K562 (cell line): ENCODE data around the gene MN1. TPM values are rescaled to one million over a fixed set of nuclear protein-coding genes. Genes with fewer than 3 reads are reported as not detected.

ENCODE experiments used
- ATAC-seq: fragments of 200-7000 bp; cut with Tn5 transposase; 3 replicates; pipeline ENCODE4 v1.9.1; 2020; ENCODE audit warnings: moderate library complexity
- BruUV-seq: library from RNA; stranded (reverse); fragments of 400-500 nt; replicated peaks from 2 replicates; lab custom pipeline; 2021; lab: Mats Ljungman, UMichigan
- CTCF ChIA-PET: fragments of 300-600 bp; formaldehyde crosslinking; extraction: SDS; loops from one replicate; lab custom pipeline; 2021; ENCODE audit warnings: low intra/inter-chr PET ratio; lab: Yijun Ruan, JAX
- POLR2A ChIA-PET: fragments of 300-600, 350-650 bp; sonication (Branson Sonifier 250); formaldehyde crosslinking; extraction: SDS; loops from one replicate; lab custom pipeline; 2021; ENCODE audit warnings: antibody characterized with exemption, inconsistent platforms; lab: Yijun Ruan, JAX
- DNase-seq, 4 experiments: peaks; one replicate each; pipeline versions ENCODE4 v3.0.0 to v3.0.0-alpha.2; 2011 to 2018; ENCODE audit warnings: low spot score in 3 of 4, mixed read lengths in 3 of 4; ENCODE audit errors: extremely low read depth in 1 of 4
- FAIRE-seq: peaks from 2 replicates; lab custom pipeline; 2011; peaks lifted over from hg19 to GRCh38; lab: Jason Lieb, UNC
- H2AFZ ChIP-seq: 2 replicates; pipeline ENCODE4 v1.6.0; 2011; ENCODE audit warnings: low read depth, low read length, control low read depth, inconsistent platforms
- H3K27ac ChIP-seq: fragments of 200-600 bp; 3 replicates; pipeline ENCODE4 v1.8.0; 2011; ENCODE audit warnings: low read depth, mild to moderate bottlenecking, control low read depth, inconsistent platforms, low read length, moderate library complexity, mixed read lengths; ENCODE audit errors: extremely low read depth
- H3K27me3 ChIP-seq, 2 experiments: fragments of 300-600 bp in 1 of 2; 2 replicates in 1 of 2; 3 replicates in 1 of 2; pipeline versions ENCODE4 v1.6.0 to v1.8.0; 2011; ENCODE audit warnings: inconsistent platforms in 2 of 2, low read length in 2 of 2, mild to moderate bottlenecking in 1 of 2, mixed read lengths in 1 of 2, moderate library complexity in 1 of 2; ENCODE audit not compliant: control insufficient read depth in 2 of 2, insufficient read depth in 2 of 2
- H3K36me3 ChIP-seq: fragments of 300-600 bp; 3 replicates; pipeline ENCODE4 v1.8.0; 2011; ENCODE audit warnings: mild to moderate bottlenecking, low read length, inconsistent platforms; ENCODE audit not compliant: control insufficient read depth, insufficient read depth
- H3K4me1 ChIP-seq, 2 experiments: fragments of 200-600 bp in 1 of 2; replicated peaks in 1 of 2; 2 replicates in 1 of 2; 3 replicates in 1 of 2; pipeline versions ENCODE4 v1.5.1 to v1.8.0; 2011; ENCODE audit warnings: inconsistent platforms in 2 of 2, low read length in 2 of 2, mild to moderate bottlenecking in 1 of 2, mixed read lengths in 1 of 2, moderate library complexity in 1 of 2; ENCODE audit not compliant: control insufficient read depth in 2 of 2, insufficient read depth in 2 of 2
- H3K4me2 ChIP-seq: 2 replicates; pipeline ENCODE4 v1.6.1; 2011; ENCODE audit warnings: low read length, control low read depth, inconsistent platforms, mixed read lengths; ENCODE audit not compliant: insufficient read depth
- H3K4me3 ChIP-seq: fragments of 200-600 bp; sonication (generic), shearing (Covaris generic); 2 replicates; pipeline ENCODE4 v1.5.1; 2016; ENCODE audit warnings: control low read depth, inconsistent platforms
- H3K79me2 ChIP-seq: fragments of 200-600 bp; 3 replicates; pipeline ENCODE4 v1.8.0; 2011; ENCODE audit warnings: low read length, inconsistent platforms; ENCODE audit not compliant: control insufficient read depth, insufficient read depth
- H3K9ac ChIP-seq, 2 experiments: 2 replicates each; pipeline versions ENCODE4 v1.6.0 to v1.6.1; 2011; ENCODE audit warnings: low read depth in 2 of 2, low read length in 2 of 2, control low read depth in 1 of 2, inconsistent platforms in 1 of 2, mild to moderate bottlenecking in 1 of 2, mixed read lengths in 1 of 2; ENCODE audit not compliant: insufficient read depth in 1 of 2
- H3K9me1 ChIP-seq: one replicate; pipeline ENCODE4 v1.6.0; 2011; ENCODE audit warnings: inconsistent platforms, mild to moderate bottlenecking, low read length, moderate library complexity; ENCODE audit not compliant: control insufficient read depth, insufficient read depth
- H3K9me3 ChIP-seq: replicated peaks from 2 replicates; pipeline ENCODE4 v1.5.1; 2011; ENCODE audit warnings: low read depth, low read length, inconsistent platforms; ENCODE audit not compliant: control insufficient read depth, insufficient read depth
- H4K20me1 ChIP-seq: replicated peaks from 2 replicates; pipeline ENCODE4 v1.6.1; 2011; ENCODE audit warnings: low read length, inconsistent platforms, mixed read lengths; ENCODE audit not compliant: control insufficient read depth, insufficient read depth
- MGA ChIP-seq: fragments of 450-650 bp; IDR thresholded peaks from 2 replicates; pipeline ENCODE4 v1.6.1; 2016; ENCODE audit warnings: mild to moderate bottlenecking, moderate library complexity
- NRF1 ChIP-seq, 2 experiments: fragments of 450-650 bp; IDR thresholded peaks in 1 of 2; conservative IDR thresholded peaks in 1 of 2; 2 replicates each; pipeline ENCODE4 v1.6.1; 2014; ENCODE audit warnings: mild to moderate bottlenecking in 2 of 2
- WGBS: fragments of 100-300 bp; shearing (Covaris generic); methylation state at CpG from one replicate; pipeline ENCODE4 v1.1.6; 2016; ENCODE audit warnings: low coverage, mixed read lengths; ENCODE audit not compliant: insufficient coverage; ENCODE audit errors: missing lambda C conversion rate; 5-methylcytosine and 5-hydroxymethylcytosine counted together
- in situ Hi-C: fragments of 300-500 bp; cut with MboI; formaldehyde crosslinking; loops from 4 replicates; pipeline ENCODE4 v1.15.0; 2018; ENCODE audit warnings: inconsistent platforms, mixed read lengths
- intact Hi-C: fragments of 100-400 bp; cut with micrococcal nuclease; formaldehyde crosslinking; loops from 2 replicates; pipeline ENCODE4 v1.14.2; 2022
- polyA plus RNA-seq, 8 experiments: library from polyadenylated mRNA; depleted of rRNA in 4 of 8; stranded (reverse) in 5 of 8; unstranded in 3 of 8; fragments of >200 nt; fragmentation: Nextera tagmentation in 2 of 8; fragmentation: Illumina TruSeq in 1 of 8; extraction: Ambion mirVana in 2 of 8; extraction: Trizol in 1 of 8; gene quantifications; 2 replicates each; pipeline versions ENCODE4 v1.2.1 to v1.2.3, GENCODE V29; 2011 to 2014; ENCODE audit warnings: inconsistent platforms in 1 of 8, missing spikeins in 1 of 8
- total RNA-seq, 7 experiments: library from RNA; depleted of rRNA in 6 of 7; stranded (reverse); fragments of >200 nt in 6 of 7; fragmentation: Illumina TruSeq in 2 of 7; extraction: Trizol in 2 of 7; gene quantifications; 2 replicates each; pipeline versions ENCODE4 v1.2.1 to v1.2.3, GENCODE V29; 2011 to 2021; ENCODE audit warnings: low replicate concordance in 1 of 7
- TF ChIP-seq, protein P1 (sequence below): fragments of 450-650 bp; IDR thresholded peaks from 2 replicates; pipeline ENCODE4 v1.6.1; 2018; ENCODE audit not compliant: partially characterized antibody

Gene MN1
- total and polyA plus RNA-seq, 9 of the 15 experiments (the other 6 are each of a cell fraction or from before 2014, with no cell fraction given) = under 0.01 to 0.05 (median 0.03) TPM; not detected in 5

- intact Hi-C loops (loop anchor here (5.0 to 10.0 kb wide), 3 partner anchors 202 to 1050 kb away; no protein-coding TSS in a partner anchor), in situ Hi-C loops (loop anchor here (25.0 kb wide), 2 partner anchors 392 to 1042 kb away; no protein-coding TSS in a partner anchor)
- FAIRE-seq (peak; percentile 65), DNase-seq (peak; percentile 47 to 67 (median 52)), ATAC-seq (peak; percentile 94)
- ChIA-PET CTCF (interaction anchor here (0.6 to 1.0 kb wide), 2 partner anchors 398 to 1048 kb away, joined by 3 read pairs; no protein-coding TSS in a partner anchor), POLR2A (no interaction called here)
- no peaks in the 10 kb centered on the region for H3K36me3 ChIP-seq
- no peak overlapping the region for H3K9ac ChIP-seq
- H3K9me3 ChIP-seq = no peaks in the 10 kb centered on the region
- H4K20me1 ChIP-seq = 0 out of 2 replicates have a peak, but pooled peaks cover 4% of the 10 kb centered on the region
- no peak overlapping the region for H3K4me2 ChIP-seq
- no peak overlapping the region for H3K27ac ChIP-seq
- peaks cover 2 to 40% of the 10 kb centered on the region in 2 experiments for H3K27me3 ChIP-seq
- H3K9me1 ChIP-seq = no peaks in the 10 kb centered on the region
- no peak overlapping the region for H3K4me3 ChIP-seq
- WGBS = 5% methylated on average over 24 of the region's 31 CpGs
- H2AFZ ChIP-seq = no peak overlapping the region
- H3K79me2 ChIP-seq = no peaks in the 10 kb centered on the region
- BruUV-seq = no TSS peak
- peaks cover 0 to 30% of the 10 kb centered on the region in 2 experiments; a peak in 2 of 5 replicates for H3K4me1 ChIP-seq
- TF ChIP-seq MGA = no peak
- peak; percentile 25 to 50; a peak in 2 of 4 replicates for TF ChIP-seq NRF1 (conservative IDR thresholded peaks at IDR 0.05 in 1 of 2, IDR thresholded peaks at IDR 0.05 in 1 of 2)
- TF ChIP-seq, protein P1, sequence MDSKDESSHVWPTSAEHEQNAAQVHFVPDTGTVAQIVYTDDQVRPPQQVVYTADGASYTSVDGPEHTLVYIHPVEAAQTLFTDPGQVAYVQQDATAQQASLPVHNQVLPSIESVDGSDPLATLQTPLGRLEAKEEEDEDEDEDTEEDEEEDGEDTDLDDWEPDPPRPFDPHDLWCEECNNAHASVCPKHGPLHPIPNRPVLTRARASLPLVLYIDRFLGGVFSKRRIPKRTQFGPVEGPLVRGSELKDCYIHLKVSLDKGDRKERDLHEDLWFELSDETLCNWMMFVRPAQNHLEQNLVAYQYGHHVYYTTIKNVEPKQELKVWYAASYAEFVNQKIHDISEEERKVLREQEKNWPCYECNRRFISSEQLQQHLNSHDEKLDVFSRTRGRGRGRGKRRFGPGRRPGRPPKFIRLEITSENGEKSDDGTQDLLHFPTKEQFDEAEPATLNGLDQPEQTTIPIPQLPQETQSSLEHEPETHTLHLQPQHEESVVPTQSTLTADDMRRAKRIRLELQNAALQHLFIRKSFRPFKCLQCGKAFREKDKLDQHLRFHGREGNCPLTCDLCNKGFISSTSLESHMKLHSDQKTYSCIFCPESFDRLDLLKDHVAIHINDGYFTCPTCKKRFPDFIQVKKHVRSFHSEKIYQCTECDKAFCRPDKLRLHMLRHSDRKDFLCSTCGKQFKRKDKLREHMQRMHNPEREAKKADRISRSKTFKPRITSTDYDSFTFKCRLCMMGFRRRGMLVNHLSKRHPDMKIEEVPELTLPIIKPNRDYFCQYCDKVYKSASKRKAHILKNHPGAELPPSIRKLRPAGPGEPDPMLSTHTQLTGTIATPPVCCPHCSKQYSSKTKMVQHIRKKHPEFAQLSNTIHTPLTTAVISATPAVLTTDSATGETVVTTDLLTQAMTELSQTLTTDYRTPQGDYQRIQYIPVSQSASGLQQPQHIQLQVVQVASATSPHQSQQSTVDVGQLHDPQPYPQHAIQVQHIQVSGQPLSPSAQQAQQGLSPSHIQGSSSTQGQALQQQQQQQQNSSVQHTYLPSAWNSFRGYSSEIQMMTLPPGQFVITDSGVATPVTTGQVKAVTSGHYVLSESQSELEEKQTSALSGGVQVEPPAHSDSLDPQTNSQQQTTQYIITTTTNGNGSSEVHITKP = peak; percentile 16
Observed at GRCh38 chr22:27804470-27805297, 3.1 kb upstream of the MN1 start.
